Mammary epithelial cell (primary cell): Measurements from ENCODE around the gene MTX1.
"Not testable (repeated sequence)": the region's sequence is repeated elsewhere in the genome, so short reads cannot be mapped to it uniquely, and the experiment has no call there.

Source experiments
- EZH2 ChIP-seq: IDR thresholded peaks from 2 replicates; pipeline ENCODE4 v1.6.1; 2012; ENCODE audit warnings: low read length, inconsistent platforms, borderline replicate concordance
- TF ChIP-seq, protein P1 (sequence below), 2 donors: IDR thresholded peaks in 1 of 2; conservative IDR thresholded peaks in 1 of 2; 2 replicates each; pipeline ENCODE4 v1.5.1; 2011 to 2012; ENCODE audit warnings: inconsistent platforms in 2 of 2, low read length in 2 of 2, mild to moderate bottlenecking in 2 of 2, control low read depth in 1 of 2, low read depth in 1 of 2; ENCODE audit not compliant: insufficient read depth in 1 of 2; ENCODE audit errors: extremely low read depth in 1 of 2

DNA sequence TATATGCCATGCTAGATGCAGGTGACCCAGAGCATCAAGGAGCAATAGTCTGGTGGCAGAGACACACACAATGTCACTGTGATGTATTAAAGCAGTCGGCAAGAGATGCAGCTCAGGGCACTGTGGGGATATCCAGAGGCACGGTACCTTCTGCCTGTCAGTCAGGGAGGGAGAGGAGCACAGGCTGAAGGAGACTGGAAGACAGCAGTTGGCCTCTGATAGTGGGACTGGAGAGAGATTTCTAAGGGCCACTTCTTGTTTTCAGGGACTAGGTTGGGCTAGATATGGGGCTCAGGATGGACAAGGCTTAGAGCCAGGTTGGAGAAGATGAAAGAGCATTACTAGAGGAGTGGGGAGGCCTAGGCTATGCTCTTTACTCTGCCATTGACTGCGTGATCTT lies 22.8 kb downstream of the MTX1 start:
- TF ChIP-seq, protein P1, sequence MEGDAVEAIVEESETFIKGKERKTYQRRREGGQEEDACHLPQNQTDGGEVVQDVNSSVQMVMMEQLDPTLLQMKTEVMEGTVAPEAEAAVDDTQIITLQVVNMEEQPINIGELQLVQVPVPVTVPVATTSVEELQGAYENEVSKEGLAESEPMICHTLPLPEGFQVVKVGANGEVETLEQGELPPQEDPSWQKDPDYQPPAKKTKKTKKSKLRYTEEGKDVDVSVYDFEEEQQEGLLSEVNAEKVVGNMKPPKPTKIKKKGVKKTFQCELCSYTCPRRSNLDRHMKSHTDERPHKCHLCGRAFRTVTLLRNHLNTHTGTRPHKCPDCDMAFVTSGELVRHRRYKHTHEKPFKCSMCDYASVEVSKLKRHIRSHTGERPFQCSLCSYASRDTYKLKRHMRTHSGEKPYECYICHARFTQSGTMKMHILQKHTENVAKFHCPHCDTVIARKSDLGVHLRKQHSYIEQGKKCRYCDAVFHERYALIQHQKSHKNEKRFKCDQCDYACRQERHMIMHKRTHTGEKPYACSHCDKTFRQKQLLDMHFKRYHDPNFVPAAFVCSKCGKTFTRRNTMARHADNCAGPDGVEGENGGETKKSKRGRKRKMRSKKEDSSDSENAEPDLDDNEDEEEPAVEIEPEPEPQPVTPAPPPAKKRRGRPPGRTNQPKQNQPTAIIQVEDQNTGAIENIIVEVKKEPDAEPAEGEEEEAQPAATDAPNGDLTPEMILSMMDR (conservative IDR thresholded peaks at IDR 0.05 in 1 of 2, IDR thresholded peaks at IDR 0.05 in 1 of 2; ENCODE audit: extremely low read depth in 1 of 2, insufficient read depth in 1 of 2, low read depth in 1 of 2, low read length in 2 of 2), result not testable (repeated sequence)
- not testable (repeated sequence) for TF ChIP-seq EZH2
